ENCODE data around the gene P2RY12.

DNA sequence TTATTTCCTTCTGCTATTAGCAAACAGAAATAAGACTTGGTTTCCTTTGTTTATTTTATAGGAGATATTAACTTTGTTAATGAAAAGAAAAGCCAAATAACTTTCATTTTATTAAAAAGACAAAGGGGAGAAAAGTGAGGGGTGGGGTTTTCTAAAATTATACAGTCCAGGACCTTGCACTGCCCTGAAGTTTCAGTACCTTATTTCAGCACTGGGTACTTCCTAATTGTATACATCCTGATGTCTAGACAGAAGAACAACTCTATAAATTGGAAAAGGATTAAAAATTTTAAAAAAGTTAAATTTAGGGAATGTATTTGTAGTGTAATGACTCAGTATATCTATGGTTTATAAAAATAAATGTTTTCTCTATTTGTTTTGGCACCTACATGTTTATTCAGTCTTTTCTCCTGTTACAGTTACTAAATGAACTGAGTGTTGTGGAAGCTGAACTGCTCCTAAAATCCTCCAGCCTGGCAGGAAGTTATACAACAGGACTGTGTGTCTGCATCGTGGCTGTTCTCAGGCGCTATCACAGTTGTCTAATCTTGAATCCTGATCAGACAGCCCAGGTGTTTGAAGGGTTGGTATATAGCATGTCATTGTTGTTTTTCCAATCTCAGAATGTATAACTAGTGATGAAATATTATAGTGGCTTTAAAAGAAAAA, 27.6 kb downstream of the P2RY12 start:
- TF ChIP-seq, protein P1, sequence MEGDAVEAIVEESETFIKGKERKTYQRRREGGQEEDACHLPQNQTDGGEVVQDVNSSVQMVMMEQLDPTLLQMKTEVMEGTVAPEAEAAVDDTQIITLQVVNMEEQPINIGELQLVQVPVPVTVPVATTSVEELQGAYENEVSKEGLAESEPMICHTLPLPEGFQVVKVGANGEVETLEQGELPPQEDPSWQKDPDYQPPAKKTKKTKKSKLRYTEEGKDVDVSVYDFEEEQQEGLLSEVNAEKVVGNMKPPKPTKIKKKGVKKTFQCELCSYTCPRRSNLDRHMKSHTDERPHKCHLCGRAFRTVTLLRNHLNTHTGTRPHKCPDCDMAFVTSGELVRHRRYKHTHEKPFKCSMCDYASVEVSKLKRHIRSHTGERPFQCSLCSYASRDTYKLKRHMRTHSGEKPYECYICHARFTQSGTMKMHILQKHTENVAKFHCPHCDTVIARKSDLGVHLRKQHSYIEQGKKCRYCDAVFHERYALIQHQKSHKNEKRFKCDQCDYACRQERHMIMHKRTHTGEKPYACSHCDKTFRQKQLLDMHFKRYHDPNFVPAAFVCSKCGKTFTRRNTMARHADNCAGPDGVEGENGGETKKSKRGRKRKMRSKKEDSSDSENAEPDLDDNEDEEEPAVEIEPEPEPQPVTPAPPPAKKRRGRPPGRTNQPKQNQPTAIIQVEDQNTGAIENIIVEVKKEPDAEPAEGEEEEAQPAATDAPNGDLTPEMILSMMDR (IDR thresholded peaks at IDR 0.05; ENCODE audit: low read depth, low read length) = no peak
- TF ChIP-seq EZH2phosphoT487 (IDR thresholded peaks at IDR 0.05; ENCODE audit: low read depth) = no peak

Measured in OCI-LY3 (cell line).